DMS79 (cell line): Measurements from ENCODE around the gene GJD2.

Experiments used
- DNase-seq: peaks from one replicate; lab custom pipeline; 2025; lab: John Stamatoyannopoulos, UW

The GJD2 gene

GRCh38 chr15:34724481-34724880, 30.3 kb downstream of the GJD2 start:
- no peak for DNase-seq

DNA sequence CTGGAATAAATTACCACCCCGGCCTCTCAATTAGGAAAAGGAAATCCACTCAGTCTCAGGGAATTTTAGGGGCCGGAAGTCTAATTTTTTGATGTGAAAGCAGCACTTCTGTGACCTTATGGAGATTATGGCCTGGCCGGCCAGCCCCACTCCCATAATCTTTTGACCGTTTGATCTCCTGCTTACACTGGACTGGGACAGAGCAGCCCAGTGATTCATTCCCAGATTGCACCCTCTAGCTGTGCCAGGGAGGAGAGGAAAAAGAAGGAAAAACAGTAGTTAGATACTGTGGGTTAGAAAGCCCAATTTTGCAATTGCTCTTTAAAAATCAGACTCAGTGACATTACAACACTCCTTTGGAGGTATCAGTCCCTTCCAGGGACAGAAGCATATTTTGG, 32.4 kb downstream of the GJD2 start:
- DNase-seq = no peak

DNA sequence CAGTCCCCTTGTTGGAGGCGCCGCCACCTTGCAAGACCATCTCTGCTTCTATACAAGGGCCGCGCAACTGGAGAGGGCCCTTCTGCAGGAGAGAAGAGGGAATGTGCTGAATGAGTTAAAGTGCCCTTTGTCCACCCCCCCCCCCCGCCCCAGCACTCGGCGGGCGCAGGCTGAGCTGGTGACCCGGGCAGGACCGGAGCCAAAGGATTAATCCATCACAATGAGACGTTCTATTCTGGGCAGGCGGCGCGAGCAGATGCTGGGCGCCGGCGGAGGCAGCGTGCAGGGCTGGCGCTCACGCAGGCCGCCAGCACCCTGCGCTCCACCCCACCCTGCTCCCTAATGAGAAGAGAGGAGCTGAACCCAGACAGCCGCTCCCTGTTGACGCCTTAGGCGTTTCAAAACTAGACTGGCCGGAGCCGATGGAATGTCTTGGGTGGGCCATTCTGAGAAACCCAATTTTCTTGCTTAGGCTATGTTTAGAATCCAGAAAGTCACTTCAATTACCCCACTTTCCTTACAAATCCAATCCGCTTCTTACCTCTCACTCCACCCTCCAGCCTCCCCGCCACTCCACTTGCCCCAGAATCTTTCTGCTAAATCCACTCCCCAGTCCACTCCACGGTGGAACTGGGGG, 32.9 kb downstream of the GJD2 start:
- peak; percentile 18 for DNase-seq

DNA sequence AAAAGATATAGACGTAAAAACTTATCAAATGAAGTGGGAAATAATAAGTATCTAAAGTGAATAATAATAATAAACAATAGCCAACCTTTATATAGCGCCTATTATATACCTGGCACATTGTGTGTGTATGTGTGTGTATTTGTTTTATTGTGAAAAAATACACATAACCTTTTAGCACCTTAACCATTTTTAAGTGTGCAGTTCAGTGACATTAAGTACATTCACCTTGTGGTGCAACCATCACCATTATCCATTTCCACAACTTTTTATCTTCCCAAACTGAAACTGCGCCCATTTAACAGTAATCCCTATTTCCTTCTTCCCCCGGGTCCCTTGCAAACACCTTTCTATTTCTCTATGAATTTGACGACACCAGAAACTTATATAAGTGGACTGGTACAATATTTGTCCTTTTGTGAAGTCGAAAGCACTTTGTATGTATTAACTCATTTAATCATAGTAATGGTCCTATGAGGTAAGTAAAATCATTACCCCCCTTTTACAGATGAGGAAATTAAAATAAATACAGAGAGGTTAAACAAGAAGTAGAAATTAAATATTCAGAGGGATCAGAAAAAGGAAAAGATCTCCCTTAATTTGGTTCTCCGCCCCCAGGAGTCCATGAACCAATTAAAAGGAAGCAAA, 33.5 kb downstream of the GJD2 start:
- no peak for DNase-seq

GRCh38 chr15:34719695-34720094, 35.1 kb downstream of the GJD2 start:
- DNase-seq = no peak

GRCh38 chr15:34718681-34719665, 35.8 kb downstream of the GJD2 start:
- DNase-seq = no peak

DNA sequence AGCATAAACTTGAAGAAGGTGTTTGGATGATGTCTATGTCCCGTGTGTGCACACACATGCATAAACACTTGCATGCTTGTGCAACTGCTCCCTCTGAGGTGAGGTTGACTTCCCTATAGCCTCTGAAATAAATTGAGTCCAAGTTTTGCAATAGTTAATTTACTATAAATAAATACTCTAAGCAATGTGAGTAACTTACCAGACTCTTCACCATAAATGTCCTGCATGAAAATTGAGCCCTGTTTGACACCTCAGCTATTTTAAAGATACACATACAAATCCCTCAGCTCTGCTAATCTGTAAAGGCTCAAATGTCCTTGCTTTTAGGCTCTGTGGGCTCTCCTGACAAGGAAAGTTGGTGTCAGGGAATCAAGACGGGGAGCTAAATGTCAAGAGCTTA, 37.1 kb downstream of the GJD2 start:
- DNase-seq = no peak

DNA sequence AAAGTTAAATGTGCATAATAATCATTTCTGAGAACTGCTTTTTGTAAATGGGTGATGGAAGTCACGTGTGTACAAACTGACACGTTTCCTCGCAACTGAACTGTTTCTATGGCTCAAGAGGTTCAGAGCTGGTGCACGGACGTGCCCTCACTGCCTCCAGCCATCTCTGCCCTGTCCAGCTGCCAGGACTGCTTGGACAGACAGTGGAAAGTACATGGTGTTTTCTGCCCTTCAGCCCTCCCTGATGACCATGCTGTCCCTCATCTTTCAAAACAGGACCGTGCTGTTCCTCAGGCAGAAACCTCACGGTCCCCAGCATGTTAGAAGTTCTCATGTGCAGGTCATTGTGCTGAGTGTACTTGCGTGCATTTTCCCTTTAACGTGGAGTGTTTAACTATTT, 38.7 kb downstream of the GJD2 start:
- no peak for DNase-seq

GRCh38 chr15:34714476-34715121, 40.2 kb downstream of the GJD2 start:
- DNase-seq = no peak

GRCh38 chr15:34713635-34714034, 41.2 kb downstream of the GJD2 start:
- no peak for DNase-seq

- DNase-seq = no peak
Observed at GRCh38 chr15:34709866-34710265, 44.9 kb downstream of the GJD2 start.

GRCh38 chr15:34708422-34708821, 46.4 kb downstream of the GJD2 start:
- no peak for DNase-seq

- no peak for DNase-seq
Observed at GRCh38 chr15:34701536-34701935, 53.3 kb downstream of the GJD2 start.
